Left lobe of liver (tissue), 2 donors: ENCODE data around the gene TMED1. TPM values are rescaled to one million over a fixed set of nuclear protein-coding genes. Genes with fewer than 3 reads are reported as not detected.

Source experiments
- ATAC-seq: fragments of 200-7000 bp; cut with Tn5 transposase; one replicate; pipeline ENCODE4 v1.9.1; 2020; ENCODE audit warnings: mild to moderate bottlenecking, moderate library complexity
- DNase-seq: peaks from one replicate; pipeline ENCODE4 v3.0.0-alpha.2; 2020; ENCODE audit warnings: low spot score
- total RNA-seq: library from RNA; stranded (reverse); gene quantifications from one replicate; pipeline ENCODE4 v1.2.1, GENCODE V29; 2021
- donor health status: DM: no; HTN: no; CAD: no; lungs with moderate emphysema.
- donor health status: DM: no; HTN: yes; CAD: no.

The TMED1 gene
- total RNA-seq, 1 donor from 2014 or later: 21.9 TPM

GRCh38 chr19:10835089-10835753 lies 791 bp downstream of the TMED1 start:
- DNase-seq (no peak), ATAC-seq (peak; percentile 14)

DNA sequence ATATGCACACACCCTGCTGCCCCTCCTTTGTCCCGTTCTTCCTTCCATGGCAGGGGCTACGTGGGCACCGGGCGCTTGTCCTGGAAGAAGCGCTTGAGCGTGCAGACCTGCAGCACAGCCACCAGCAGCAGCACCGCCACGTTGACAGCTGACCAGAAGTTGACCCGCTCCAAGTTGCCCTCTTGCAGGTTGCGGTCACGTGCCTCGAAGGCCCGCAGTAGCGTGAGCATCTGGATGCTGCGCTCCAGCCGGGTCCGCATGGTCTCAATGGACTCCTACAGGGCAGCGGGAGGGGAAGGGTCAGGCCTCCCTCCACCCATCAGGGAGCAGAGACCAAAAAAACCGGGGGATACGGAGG lies 3.1 kb downstream of the TMED1 start:
- ATAC-seq: no peak
- peak; percentile 47 for DNase-seq

DNA sequence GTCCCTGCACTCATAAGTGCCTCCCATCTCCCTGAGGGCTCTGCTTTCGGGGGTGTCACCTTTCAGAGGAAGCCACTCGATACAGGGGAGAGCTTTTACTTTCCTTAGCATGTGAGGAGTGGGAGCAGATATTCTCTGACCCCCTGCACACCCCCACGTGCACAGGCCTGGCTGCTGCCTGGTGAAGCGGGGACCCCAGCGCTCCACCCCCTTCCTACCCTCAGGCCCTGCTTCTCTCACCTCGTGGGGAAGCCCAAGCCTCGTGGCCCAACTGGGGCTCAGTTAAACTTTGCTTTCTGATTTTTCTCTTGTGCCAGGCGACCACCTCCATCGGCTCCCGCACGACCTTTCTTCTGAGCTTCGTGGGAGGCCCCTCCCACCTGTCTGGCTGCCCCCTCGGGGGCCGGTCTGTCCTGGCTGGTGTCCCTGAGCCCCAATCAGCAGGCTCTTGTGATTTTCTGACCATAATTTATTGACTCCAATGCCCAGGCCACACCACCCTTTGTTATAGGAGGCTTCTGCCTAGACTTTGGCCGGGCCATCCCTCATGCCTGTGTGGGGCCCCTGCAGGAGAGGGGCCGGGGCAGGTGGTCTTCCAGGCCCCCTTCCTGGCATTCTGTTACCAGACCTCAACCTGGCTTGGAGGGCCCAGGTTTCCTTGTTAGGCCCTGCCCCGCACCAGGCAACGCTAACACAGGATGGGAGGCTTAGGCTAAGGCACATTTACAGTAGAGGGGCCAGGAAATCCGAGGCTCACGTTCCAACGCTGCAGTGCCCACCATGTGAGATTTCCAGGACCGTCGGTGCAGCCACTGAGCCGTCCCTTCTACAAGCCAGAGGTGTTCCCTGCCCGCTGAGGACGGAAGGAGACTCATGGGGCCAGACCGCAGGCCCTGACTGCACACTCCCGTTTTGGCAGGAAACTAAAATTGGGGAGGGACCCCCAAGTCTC lies 3.7 kb downstream of the TMED1 start:
- no peak for ATAC-seq
- DNase-seq: no peak

DNA sequence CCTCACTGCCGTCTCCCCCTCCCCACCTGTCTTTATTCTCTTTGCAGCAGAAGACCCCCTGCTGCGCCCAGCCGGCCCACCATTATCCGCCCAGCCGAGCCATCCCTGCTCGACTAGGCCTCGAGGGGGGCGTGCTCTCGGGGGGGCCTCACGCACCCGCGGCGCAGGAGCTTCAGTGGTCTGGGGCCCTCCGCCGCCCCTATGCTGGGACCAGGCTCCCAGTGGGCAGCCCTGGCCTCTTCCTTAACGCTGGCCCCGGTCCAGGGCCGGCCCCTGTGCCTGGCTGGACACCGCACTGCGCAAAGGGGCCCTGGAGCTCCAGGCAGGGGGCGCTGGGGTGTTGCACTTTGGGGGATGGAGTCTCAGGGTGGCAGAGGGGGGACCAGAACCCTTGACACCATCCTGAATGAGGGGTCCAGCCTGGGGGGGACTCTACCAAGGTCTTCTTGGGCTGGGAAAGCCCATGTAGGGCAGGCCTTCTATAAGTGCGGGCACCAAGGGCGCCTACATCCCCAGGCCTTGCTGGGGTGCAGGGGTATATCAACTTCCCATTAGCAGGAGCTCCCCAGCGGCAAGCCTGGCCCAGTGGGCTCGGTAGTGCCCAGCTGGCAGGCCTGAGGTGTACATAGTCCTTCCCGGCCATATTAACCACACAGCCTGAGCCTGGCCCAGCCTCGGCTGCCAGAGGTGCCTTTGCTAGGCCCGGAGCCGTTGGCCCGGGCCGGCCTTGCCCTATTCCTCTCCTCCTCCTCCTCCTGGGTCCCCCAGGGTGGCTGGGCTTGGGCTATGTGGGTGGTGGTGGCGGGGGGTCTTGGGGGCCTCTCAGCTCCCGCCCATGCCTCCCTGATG lies 4.9 kb downstream of the TMED1 start:
- DNase-seq (no peak), ATAC-seq (no peak)

DNA sequence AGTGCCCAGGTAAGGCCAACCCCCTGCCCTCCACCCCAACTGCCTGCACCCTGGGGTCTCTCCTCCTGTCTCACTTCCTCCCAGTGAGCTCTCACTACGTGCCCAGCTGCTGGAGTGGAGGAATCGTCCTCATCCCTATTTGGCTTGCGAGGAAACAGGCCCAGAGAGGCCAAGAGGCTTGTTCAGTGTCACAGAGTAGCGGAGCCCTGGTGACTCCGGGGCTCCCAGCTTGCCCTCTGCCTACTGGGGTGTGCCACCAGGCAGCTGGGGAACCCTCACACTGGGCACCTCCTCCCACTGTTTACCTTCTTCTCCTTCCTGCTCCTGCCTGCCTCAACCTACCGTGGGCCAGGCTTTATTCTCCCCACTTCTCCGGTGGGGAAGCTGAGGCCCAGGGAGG lies 5.6 kb downstream of the TMED1 start:
- no peak for DNase-seq
- no peak for ATAC-seq

DNA sequence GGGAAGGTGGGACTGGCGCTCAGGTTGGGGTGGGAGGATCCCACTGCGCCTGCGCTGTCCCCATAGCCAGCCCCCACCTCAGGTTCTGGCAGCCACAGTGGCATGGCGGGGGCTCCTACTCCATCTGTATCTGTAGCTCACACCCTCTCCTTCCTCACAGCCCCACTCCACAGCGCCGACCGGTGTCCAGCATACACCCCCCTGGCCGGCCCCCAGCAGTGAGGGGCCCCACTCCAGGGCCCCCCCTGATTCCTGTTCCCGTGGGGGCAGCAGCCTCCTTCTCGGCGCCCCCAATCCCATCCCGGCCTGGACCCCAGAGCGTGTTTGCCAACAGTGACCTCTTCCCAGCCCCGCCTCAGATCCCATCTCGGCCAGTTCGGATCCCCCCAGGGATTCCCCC lies 6.0 kb downstream of the TMED1 start:
- no peak for DNase-seq
- peak; percentile 3 for ATAC-seq

GRCh38 chr19:10828981-10829821 lies 6.8 kb downstream of the TMED1 start:
- DNase-seq (no peak), ATAC-seq (peak; percentile 20)

DNA sequence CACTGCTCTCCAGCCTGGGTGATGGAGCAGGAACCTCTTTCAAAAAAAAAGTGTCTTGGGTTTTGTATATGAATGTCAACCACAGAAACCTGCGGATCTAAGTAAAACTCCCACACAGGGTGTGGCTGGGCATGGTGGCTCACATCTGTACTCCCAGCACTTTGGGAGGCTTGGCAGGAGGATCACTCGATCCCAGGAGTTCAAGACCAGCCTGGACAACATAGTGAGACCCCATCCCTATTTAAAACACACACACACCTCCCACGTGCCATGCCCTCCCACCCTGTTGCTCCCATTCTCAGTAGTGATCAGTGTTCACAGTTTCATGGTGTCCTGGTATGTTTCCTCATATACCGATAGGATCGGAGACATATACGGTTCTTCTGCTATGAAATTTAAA lies 9.2 kb downstream of the TMED1 start:
- DNase-seq (no peak), ATAC-seq (no peak)

GRCh38 chr19:10826231-10826630 lies 9.8 kb downstream of the TMED1 start:
- no peak for ATAC-seq

GRCh38 chr19:10823690-10824089 lies 12.3 kb downstream of the TMED1 start:
- DNase-seq (no peak), ATAC-seq (no peak)

More at GRCh38 chr19:10826231-10826630, 9.8 kb downstream of the TMED1 start:
- no peak for DNase-seq

- DNase-seq: no peak
- ATAC-seq: peak; percentile 46
Measured at GRCh38 chr19:10820173-10820572, 15.8 kb downstream of the TMED1 start.

GRCh38 chr19:10819124-10820060 lies 16.6 kb downstream of the TMED1 start:
- no peak for ATAC-seq
- no peak for DNase-seq

GRCh38 chr19:10818301-10819123 lies 17.5 kb downstream of the TMED1 start:
- no peak for DNase-seq
- no peak for ATAC-seq

DNA sequence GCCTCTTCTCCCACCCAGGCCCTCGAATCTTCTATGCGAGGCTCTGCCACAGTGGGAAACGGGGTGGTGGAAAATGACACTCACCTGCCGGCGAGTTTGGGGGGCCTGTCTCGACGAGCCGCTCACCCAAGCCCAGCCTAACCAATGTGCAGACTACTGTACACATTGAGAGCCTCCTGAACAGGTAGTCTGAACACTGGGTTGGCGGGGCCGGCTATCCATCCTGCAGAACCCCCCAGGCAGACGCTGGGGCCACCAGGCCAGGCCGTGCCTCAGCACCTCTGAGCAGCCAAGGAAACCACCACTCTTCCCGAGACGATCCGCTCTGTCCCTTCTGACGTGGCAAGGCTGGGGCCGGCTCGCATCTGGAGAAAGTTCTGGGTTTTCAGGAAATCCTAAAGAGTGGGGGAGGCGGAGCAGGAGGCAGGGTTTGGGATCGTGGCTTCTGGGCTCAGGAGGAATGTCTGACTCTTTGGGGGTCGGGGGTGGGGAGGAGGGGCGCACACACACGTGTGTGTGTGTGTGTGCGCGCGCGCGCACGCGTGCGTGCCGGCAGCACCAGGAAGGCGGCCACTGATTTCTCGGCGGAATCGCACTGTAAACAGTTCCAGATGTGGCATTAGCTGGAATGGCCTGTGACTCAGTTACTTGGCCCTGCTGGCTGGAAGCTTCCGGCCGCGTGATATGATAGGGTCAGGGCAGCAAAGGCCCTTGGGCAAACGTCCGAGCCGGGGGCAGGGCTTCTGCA lies 18.5 kb downstream of the TMED1 start:
- no peak for DNase-seq

DNA sequence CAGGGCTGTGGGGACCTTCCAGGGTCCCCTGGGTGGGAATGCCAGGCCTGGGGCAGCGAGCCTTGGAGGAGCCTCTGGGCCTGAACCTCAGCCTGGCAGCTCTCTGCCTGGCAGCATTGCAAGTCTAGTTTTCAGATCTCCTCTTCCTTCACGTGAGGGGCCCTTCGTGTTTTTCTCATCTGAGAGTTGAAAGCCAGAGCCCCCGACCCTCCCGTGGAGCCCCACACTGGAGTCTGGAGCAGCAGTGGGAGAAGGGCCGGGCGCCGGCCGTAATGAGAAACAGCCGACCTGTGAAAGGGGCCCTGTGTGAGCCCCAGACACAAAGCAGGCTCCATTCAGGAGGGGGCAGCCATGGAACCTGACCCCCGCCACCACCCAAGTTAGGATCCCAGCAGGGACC lies 19.3 kb downstream of the TMED1 start:
- ATAC-seq (no peak), DNase-seq (no peak)

More for the DNA sequence above, 18.5 kb downstream of the TMED1 start:
- ATAC-seq: no peak

GRCh38 chr19:10815969-10816644 lies 19.9 kb downstream of the TMED1 start:
- DNase-seq: no peak
- no peak for ATAC-seq

GRCh38 chr19:10815007-10815536 lies 20.9 kb downstream of the TMED1 start:
- DNase-seq (no peak), ATAC-seq (no peak)
